ENCODE results near the gene ERGIC1. TPM values are rescaled to one million over a fixed set of nuclear protein-coding genes. Genes with fewer than 3 reads are reported as not detected.

ERGIC1 gene
- total RNA-seq, 4 donors from 2014 or later, result 50.9 to 83.0 (median 65.5) TPM

- Histone ChIP-seq H3K4me3 (no peak overlapping the region), H3K27ac (peak overlapping the region; percentile 69 to 89 (median 78)), H3K27me3 (no peaks in the 10 kb centered on the region), H3K4me1 (peaks cover 10 to 69% (median 63%) of the 10 kb centered on the region in 3 donors), H3K36me3 (no peaks in the 10 kb centered on the region), H3K9me3 (no peaks in the 10 kb centered on the region)
- intact Hi-C loops (cut with DNase I), result no loop called here
- 67 to 68% methylated on average over 4 to 5 of the region's 5 CpGs for WGBS, 2 donors
- no peak for TF ChIP-seq CTCF (IDR thresholded peaks at IDR 0.05)
- DNase-seq, result no peak
These were observed 36.3 kb upstream of the ERGIC1 start for GRCh38 chr5:172797771-172798191.

- Histone ChIP-seq H3K36me3 (no peaks in the 10 kb centered on the region), H3K4me1 (peaks cover 10 to 69% (median 63%) of the 10 kb centered on the region in 3 donors), H3K27ac (peak overlapping the region; percentile 69 to 89 (median 78)), H3K9me3 (no peaks in the 10 kb centered on the region), H3K4me3 (no peak overlapping the region), H3K27me3 (no peaks in the 10 kb centered on the region)
- WGBS, 2 donors, result 56 to 61% methylated on average over 12 to 14 of the region's 14 CpGs
- DNase-seq, result no peak
- TF ChIP-seq POLR2A (IDR thresholded peaks at IDR 0.05), result no peak
- TF ChIP-seq CTCF (IDR thresholded peaks at IDR 0.05), result no peak
- intact Hi-C loops (cut with DNase I), result no loop called here
These were observed 35.4 kb upstream of the ERGIC1 start for GRCh38 chr5:172798422-172799215.

- H3K36me3 ChIP-seq, result no peaks in the 10 kb centered on the region
- no peaks in the 10 kb centered on the region for H3K9me3 ChIP-seq
- H3K27ac ChIP-seq, result peak overlapping the region; percentile 69 to 89 (median 78)
- no peak overlapping the region for H3K4me3 ChIP-seq
- WGBS, 2 donors, result 89 to 91% methylated on average over 6 of the region's 6 CpGs
- H3K4me1 ChIP-seq, result peaks cover 10 to 67% (median 56%) of the 10 kb centered on the region in 3 donors
- H3K27me3 ChIP-seq, result no peaks in the 10 kb centered on the region
- TF ChIP-seq CTCF (IDR thresholded peaks at IDR 0.05) (no peak), POLR2A (IDR thresholded peaks at IDR 0.05) (no peak)
- intact Hi-C loops (cut with DNase I), result no loop called here
- no peak for DNase-seq
These were observed 34.6 kb upstream of the ERGIC1 start for GRCh38 chr5:172799416-172799815.

- H3K27ac ChIP-seq, result peak overlapping the region; percentile 69 to 89 (median 78)
- TF ChIP-seq POLR2A (IDR thresholded peaks at IDR 0.05) (peak in 2 of 4 donors; percentile 7 to 40), CTCF (IDR thresholded peaks at IDR 0.05) (no peak)
- no peaks in the 10 kb centered on the region for H3K27me3 ChIP-seq
- no peaks in the 10 kb centered on the region for H3K9me3 ChIP-seq
- H3K4me1 ChIP-seq, result peaks cover 8 to 60% (median 49%) of the 10 kb centered on the region in 3 donors
- H3K4me3 ChIP-seq, result no peak overlapping the region
- WGBS, 2 donors, result 24 to 45% methylated on average over 3 to 9 of the region's 16 CpGs
- DNase-seq, result peak; percentile 24
- H3K36me3 ChIP-seq, result no peaks in the 10 kb centered on the region
- intact Hi-C loops (cut with DNase I), result no loop called here
These were observed 33.9 kb upstream of the ERGIC1 start for GRCh38 chr5:172800088-172800551.

GRCh38 chr5:172801179-172801671 is 32.8 kb upstream of the ERGIC1 start:
- intact Hi-C loops (cut with DNase I), result no loop called here
- no peak for DNase-seq

More at GRCh38 chr5:172801179-172801671, 32.8 kb upstream of the ERGIC1 start:
- peaks cover 6 to 49% (median 38%) of the 10 kb centered on the region in 3 donors for H3K4me1 ChIP-seq
- WGBS, 2 donors, result 48% methylated on average over 4 of the region's 4 CpGs
- H3K4me3 ChIP-seq, result no peak overlapping the region
- no peaks in the 10 kb centered on the region for H3K27me3 ChIP-seq
- H3K9me3 ChIP-seq, result no peaks in the 10 kb centered on the region
- TF ChIP-seq CTCF (IDR thresholded peaks at IDR 0.05) (no peak), POLR2A (IDR thresholded peaks at IDR 0.05) (no peak)
- H3K36me3 ChIP-seq, result no peaks in the 10 kb centered on the region
- peak overlapping the region; percentile 69 to 89 (median 78) for H3K27ac ChIP-seq

All from esophagus squamous epithelium (tissue), 5 donors.